Activated CD4-positive, alpha-beta T cell treated with anti-CD3 and anti-CD28 coated beads for 48 hours (primary cell): ENCODE data around the gene LTBP4.
A peak's percentile ranks its signal among the peaks of the same experiment; 100 is the strongest.
"Not testable (repeated sequence)": the region's sequence is repeated elsewhere in the genome, so short reads cannot be mapped to it uniquely, and the experiment has no call there.

Experiments
- DNase-seq: peaks from one replicate; pipeline ENCODE4 v3.0.0-alpha.2; 2020

LTBP4 gene

GRCh38 chr19:40601134-40601974 is at the start of gene LTBP4:
TSS of gene LTBP4 (plus strand) at chr19:40601369. CDS start at chr19:40601388, 19 bp downstream.
- no peak for DNase-seq

GRCh38 chr19:40552848-40553247 is 48.3 kb upstream of the LTBP4 start:
- DNase-seq: no peak

- no peak for DNase-seq
Measured at GRCh38 chr19:40553885-40554857, 47.0 kb upstream of the LTBP4 start.

- DNase-seq: no peak
Measured at GRCh38 chr19:40555978-40556689, 45.0 kb upstream of the LTBP4 start.

GRCh38 chr19:40556953-40557530 is 44.1 kb upstream of the LTBP4 start:
- no peak for DNase-seq

- DNase-seq: no peak
Measured at GRCh38 chr19:40559394-40559793, 41.8 kb upstream of the LTBP4 start.

- no peak for DNase-seq
Measured at GRCh38 chr19:40560092-40560507, 41.1 kb upstream of the LTBP4 start.

GRCh38 chr19:40561947-40562346 is 39.2 kb upstream of the LTBP4 start:
- DNase-seq: no peak

GRCh38 chr19:40564535-40564934 is 36.6 kb upstream of the LTBP4 start:
- not testable (repeated sequence) for DNase-seq

- DNase-seq: no peak
Measured at GRCh38 chr19:40565355-40565754, 35.8 kb upstream of the LTBP4 start.

- DNase-seq: no peak
Measured at GRCh38 chr19:40565910-40566495, 35.2 kb upstream of the LTBP4 start.

- no peak for DNase-seq
Measured at GRCh38 chr19:40567040-40567749, 34.0 kb upstream of the LTBP4 start.

- DNase-seq: no peak
Measured at GRCh38 chr19:40567750-40568494, 33.2 kb upstream of the LTBP4 start.

- peak; percentile 98 for DNase-seq
Measured at GRCh38 chr19:40570313-40571004, 30.7 kb upstream of the LTBP4 start.

- DNase-seq: no peak
Measured at GRCh38 chr19:40571005-40571318, 30.2 kb upstream of the LTBP4 start.

- DNase-seq: no peak
Measured at GRCh38 chr19:40571831-40572495, 29.2 kb upstream of the LTBP4 start.

GRCh38 chr19:40575326-40575725 is 25.8 kb upstream of the LTBP4 start:
- no peak for DNase-seq

- peak; percentile 26 for DNase-seq
Measured at GRCh38 chr19:40576151-40576584, 25.0 kb upstream of the LTBP4 start.

- peak; percentile 94 for DNase-seq
Measured at GRCh38 chr19:40576585-40577451, 24.4 kb upstream of the LTBP4 start, which contains the start of gene SHKBP1. TSS of gene SHKBP1 (plus strand) at chr19:40576873. CDS start at chr19:40576900, 27 bp downstream.
